HG02852 (cell line): ENCODE measurements around the gene PPP1R1C.
"Not testable (repeated sequence)": the region's sequence is repeated elsewhere in the genome, so short reads cannot be mapped to it uniquely, and the experiment has no call there.

Source experiments
- ATAC-seq: cut with Tn5 transposase; IDR thresholded peaks from one replicate; pipeline ENCODE4 v1.9.1; 2021; ENCODE audit warnings: mild to moderate bottlenecking, moderate library complexity; ENCODE audit not compliant: unreplicated experiment

The PPP1R1C gene, protein sequence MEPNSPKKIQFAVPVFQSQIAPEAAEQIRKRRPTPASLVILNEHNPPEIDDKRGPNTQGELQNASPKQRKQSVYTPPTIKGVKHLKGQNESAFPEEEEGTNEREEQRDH

DNA sequence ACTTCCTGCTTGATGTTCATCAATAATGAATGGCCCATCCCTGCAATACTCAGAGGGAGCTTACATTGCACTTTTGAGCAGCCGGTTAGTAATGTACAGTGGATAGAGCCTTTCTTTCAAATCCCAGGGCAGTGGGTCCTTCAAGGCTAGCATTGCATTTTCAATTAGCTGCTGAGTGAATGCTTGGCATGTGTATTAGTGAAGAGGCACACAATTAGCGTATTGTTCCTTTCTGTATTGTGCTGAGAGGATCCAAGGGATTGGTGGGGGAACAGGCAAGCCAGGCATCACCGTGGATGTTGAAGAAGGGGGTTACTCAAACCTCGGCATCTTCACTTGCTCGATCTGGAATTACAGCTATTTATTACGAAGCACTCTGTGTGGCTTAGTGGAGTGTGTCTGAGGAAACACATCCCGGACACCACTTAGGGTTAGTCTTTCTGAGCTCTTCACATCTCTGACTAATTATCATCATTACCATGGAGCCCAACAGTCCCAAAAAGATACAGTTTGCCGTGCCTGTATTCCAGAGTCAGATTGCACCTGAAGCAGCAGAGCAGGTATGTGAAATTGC lies at the start of gene PPP1R1C:
TSS of gene PPP1R1C (plus strand) at position 222 of the 574 bp plus-strand sequence. CDS start at position 480, 258 bp downstream.
- no peak for ATAC-seq

DNA sequence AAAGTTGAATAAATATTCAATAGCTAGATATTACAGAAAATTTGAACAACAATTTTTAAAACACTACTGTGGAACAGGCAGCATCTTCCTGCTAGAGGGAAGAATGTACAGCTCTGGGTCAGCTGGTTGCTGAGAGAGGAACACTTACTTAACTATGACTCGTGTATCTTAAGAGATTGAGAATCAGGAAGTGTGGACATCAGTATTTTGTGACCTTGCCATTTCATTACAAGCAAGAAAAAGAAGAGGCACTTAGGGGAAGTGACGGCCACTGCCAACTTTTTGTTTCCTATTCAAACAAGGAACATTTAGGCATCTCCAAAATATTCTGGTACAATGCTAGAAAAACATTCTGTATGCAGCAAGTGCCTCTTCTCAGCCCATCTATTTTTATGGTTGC lies 48.2 kb upstream of the PPP1R1C start:
- ATAC-seq, result no peak

DNA sequence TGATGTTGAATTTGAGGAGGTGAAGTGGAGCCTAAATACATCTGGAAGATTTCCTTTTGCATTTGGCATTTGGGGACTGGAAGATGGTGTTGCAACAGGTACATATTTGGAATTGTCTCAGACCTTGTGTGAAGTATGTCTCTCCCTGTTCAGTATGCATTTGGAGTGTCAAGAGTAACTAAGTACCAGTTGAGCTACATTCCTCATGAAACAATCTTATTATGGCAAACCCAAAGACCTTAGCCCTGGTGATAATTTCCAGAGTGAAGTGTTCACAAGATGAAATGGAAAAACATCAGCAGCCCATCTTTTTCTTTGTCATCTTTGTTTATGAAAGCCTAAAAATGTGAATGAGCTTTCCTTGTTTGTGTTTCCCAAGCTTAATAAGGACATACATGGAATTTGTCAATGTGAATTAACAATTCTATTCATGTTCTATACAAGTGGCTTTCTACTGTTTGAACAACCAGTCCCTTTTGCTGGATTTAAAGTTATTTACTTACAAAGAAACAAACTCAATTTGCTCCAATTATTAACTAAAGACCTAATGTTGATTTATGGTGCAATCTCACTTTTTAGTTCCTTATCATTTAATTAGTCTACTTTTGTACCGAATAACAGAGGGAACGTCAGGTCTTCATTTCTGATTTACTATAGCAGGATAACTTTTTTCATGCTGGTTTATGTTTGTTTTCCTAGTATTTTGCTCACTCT lies 42.1 kb upstream of the PPP1R1C start:
- ATAC-seq, result no peak

DNA sequence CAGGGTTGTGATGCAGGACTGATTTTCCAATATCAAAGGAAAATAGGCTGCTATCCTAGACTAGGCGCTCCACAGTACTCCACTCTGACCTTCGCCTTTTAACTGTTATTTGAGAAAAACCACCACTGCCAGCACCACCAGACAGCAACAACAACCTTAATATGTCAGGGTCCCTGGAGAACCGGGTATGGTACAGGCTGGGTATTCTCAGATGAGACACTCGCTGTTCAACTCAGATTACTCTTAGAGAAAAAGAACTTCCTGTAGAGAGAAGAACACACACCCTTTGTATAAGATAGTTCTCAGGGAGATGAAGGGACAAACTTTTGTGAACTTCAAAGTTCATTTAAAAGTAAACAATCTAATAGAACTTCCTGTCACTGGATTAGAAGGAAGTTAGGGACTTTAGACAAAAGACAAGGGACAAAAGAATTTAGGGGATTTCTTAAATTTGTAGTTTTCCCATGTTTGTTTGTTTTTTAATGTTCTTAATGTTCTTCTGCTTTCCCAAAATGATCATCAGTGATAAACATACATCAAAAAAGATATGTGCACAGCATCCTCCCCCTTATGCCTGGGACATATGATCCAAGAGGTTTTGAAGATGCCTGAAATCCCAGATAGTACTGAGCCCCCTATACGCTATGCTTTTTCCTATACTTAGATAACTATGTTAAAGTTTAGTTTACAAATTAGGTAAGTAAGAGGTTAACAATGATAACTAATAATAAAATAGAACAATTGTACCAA lies 41.3 kb upstream of the PPP1R1C start:
- ATAC-seq, result no peak

DNA sequence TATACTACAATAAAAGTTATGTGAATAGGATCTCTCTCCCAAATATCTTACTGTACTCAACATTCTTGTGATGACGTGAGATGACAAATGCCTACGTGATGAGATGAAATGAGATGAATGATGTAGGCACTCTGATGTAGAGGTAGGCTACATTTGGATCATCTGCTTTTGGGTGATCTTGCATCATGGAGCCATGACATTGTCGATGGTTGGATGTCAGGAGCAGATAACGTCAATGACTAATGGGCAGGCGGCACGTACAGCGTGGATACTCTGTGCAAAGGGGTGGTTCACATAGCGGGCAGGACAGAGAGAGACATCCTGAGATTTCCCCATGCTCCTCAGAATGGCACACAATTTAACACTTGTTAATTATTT lies 40.8 kb upstream of the PPP1R1C start:
- no peak for ATAC-seq

DNA sequence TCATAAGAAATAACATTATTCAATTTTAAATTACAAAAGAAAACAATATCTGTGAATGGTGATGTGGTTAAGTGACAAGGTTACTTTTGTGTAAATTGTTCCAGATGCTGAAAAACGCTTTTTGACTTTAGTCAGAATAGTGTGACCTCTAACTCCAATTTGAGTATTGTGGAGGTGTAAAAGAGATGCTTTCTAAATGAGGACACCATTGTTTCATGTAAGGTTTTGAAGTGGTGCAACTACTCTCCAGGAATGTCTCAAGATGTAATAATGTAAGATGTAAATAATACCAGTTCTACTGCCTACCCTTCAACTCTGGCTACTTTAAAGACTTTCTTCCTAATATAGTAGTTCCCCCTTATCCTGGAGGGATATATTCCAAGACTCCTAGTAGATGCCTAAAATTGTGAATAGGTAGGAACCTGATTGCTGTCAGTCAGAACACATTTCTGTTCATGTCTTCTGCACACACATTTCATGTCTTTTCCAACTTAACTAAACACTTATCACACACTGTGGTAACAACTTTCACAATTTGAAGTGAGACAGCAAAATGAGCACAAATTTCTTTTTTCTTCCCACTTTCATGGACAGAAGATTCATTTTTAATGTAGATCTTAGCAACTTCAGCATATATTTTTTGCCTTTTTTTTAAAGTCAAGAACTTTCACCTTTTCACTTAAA lies 39.1 kb upstream of the PPP1R1C start:
- no peak for ATAC-seq

DNA sequence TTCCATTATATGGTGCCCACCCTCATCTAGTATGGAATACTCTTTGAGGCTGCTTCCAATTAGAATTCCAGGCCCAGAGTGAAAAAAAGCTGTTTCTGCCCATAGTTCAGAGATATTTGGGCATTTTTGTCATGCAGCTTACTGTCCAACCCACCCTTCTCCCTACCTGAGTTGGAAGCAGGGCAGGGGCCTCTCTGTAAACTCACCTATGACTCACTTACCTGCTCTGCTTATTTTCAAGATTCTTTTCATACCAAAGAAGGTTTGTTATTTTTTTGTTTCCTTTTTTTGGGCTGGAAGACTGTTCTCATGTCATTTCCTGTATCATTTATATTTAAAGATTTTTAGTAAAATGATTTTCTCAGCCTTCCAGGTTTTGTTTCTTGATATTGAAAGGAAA lies 38.4 kb upstream of the PPP1R1C start:
- no peak for ATAC-seq

DNA sequence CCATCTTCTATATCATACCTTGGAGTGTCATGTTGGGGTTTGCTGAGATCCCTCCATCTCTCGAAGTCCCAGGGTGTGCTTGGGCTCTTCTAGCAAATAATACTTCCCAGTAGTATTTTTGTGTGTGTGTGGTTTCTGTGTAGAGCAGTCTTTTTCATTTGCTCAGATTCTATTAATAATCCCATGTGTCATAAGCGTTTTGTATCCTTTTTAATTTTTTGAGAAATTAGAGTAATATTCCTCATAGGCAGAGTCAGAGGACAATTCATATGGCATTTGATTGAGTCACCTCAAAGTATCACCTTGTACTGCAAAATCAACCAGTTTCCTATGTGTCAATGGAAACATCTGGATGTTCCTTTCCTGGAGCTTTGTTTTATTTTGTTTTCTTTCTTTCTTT lies 37.4 kb upstream of the PPP1R1C start:
- no peak for ATAC-seq

DNA sequence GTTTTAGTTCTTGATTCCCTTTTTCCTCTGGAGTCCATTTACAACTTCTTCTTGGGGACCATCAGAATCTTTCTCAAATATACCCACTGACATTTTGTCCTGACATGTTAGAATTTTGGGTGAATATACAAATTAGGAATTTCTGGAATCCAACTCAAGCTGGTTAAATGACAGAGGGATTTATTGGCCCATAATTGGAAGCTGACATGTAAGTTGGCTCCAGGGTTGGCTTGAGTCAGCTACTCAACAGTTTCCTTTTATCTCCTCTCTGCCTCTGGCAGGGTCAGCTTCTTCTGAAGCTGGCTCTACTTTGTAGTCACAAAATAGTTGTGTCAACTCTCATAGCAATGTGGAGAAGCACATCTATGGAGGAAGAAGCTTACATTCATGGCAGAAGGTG lies 36.6 kb upstream of the PPP1R1C start:
- ATAC-seq, result no peak

DNA sequence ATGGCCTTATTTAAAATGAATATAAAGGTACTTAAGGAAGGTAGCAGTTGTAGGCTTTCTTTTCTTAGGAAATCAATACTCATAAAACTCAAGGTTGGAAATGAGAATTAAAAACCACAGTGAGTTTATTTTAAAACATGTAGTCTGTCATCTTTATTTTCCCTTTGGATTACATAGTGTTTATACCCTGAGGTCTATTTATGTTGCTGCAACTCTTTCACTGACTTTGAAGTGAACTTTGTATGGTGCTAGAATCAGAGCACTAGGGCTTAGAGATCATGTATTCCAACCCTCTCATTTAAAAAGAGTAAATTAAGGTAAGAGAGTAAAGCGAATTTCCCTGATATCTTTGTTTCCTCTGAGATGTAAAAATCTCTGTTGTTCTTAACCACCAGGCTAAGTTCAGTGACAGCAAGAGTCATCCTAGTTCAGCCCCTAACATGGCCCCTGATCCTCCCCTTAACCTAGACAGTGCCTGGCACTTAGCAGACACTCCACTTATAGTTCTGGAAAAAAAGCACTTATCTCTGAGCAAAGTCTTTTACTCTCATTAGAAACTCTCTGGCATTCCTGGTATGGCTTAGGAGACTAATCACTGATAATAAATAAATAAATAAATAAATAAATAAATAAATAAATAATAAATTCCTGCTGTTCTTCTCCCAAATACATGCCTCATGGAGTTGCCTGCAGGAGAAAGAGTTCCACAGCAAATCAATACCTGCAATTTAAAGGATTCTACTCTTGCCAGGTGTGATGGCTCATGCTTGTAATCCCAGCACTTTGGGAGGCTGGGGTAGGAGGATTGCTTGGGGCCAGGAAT lies 33.0 kb upstream of the PPP1R1C start:
- no peak for ATAC-seq

DNA sequence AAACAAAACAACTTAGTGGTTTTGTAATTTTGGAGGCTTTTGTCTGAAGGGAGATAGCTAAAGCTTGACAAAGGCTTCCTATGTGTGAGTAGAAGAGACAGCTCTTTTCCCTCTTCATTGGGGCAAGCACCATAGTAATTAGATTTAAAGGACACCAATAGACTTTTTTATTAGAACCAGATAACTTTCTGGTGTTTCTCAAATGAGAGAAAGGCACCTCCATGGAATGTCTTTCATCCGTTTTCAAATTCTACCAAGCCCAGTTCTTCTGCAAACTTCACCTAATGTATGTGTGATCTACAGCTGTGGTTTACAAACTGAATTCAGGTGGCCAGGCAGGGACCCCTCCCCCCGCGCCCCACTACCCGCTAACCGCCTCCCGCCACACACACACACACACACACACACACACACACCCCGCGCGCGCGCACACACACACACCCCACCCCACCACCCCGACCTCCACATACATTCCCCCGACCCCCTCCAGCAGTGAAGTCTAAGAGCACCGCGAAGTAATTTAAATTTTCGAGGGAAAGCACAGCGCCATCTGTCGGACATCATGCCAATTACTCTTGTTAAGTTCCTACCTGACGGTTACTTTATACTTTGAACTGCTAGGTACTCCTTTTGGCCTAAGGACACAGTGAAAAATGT lies 31.6 kb upstream of the PPP1R1C start:
- peak; percentile 83 for ATAC-seq

DNA sequence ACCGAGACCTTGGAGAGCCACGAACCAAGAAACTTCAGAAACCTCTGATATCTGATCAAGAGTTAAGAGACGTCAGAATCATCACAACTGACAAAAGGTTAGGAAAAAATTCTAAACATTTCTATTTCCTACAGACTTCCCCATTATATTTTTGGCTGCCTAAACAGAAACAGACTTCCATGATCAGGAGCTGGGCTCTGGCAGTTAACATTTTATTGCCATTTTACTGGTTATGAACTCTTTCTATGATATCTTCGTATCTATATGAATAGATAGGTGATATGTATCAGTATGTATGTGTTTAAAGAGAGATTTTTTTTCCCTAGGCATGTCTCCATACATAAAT lies 31.1 kb upstream of the PPP1R1C start:
- no peak for ATAC-seq

DNA sequence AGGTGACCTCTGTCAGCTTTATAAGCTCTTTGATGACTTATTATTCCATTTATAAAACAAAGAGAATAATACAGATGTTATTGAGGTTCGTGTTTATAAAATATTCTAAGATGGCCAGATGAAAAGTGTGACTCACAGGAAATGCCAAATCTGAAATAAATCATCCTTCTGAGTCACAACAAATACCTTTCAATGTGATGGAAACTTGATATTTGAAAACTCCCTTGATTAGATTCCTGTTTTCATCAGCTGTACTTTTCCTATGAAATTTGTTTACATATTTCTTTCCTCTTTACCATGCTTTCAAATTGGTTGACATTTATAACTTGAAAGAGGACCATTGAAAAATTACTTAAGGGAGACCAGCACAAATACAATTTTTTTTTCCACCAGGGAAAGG lies 30.6 kb upstream of the PPP1R1C start:
- ATAC-seq, result no peak

DNA sequence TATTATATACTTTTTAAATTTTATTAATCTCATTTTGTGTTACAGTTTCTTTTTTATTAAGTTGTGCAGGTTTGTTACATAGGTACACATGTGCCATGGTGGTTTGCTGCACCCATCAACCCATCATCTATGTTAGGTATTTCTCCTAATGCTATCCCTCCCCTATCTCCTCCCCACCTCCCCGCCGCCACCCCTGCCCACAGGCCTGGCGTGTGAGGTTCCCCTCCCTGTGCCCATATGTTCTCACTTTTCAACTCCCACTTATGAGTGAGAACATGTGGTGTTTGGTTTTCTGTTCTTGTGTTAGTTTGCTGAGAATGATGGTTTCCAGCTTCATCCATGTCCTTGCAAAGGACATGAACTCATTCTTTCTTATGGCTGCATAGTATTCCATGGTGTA lies 29.8 kb upstream of the PPP1R1C start:
- ATAC-seq, result not testable (repeated sequence)

DNA sequence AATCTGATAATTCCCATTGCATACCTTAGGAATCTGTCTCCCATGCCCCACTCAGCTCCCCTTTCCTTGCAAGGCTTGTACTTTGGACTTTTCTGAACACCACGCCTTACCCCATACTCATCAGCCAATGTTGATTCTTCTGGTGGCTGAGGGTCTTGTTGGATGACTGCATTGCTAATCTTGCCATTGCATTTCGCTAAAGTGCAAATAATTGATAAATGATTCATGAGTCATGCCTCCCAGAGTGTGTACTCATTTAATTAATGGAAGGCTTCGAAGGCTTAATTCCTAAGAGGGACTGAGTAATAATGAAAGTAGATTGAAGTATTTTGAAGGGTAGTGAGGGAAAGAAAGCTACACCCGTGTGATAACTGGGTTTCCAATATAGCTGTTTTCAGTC lies 28.0 kb upstream of the PPP1R1C start:
- no peak for ATAC-seq

DNA sequence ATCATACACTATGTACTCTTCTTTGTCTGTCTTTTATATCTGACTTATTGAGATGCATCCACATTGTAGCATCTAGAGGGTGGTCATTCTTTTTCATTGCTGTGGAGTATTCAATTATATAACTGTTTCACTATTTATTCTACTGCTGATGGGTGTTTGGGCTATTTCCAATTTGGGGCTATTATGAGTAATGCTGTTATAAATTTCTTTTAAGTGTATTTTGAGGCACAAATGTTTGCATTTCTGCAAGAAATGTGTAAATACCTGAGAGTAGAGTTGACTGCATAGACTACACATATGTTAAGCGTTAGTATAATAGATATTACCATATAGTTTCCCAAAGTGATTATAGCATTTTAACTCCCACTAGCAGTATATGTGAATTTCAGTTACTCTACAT lies 26.9 kb upstream of the PPP1R1C start:
- no peak for ATAC-seq

DNA sequence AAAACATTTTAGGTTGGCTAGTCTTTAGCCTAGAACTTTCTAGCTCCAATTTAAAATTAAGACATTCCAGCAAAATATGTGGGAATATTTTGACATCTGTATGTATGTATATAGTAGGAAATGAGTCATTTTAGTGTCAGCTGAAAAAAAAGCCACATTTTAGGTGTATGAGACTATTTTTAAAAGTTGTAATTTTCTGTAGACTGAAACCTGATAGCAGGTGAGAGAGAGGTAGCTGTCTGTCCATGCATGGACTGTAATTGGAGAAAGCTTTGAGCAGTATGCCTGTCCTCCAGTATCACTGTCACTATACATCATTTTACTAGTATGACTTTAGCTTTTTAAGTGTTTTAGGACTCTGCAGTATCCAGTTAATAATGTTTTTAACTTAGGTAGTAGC lies 26.1 kb upstream of the PPP1R1C start:
- no peak for ATAC-seq

DNA sequence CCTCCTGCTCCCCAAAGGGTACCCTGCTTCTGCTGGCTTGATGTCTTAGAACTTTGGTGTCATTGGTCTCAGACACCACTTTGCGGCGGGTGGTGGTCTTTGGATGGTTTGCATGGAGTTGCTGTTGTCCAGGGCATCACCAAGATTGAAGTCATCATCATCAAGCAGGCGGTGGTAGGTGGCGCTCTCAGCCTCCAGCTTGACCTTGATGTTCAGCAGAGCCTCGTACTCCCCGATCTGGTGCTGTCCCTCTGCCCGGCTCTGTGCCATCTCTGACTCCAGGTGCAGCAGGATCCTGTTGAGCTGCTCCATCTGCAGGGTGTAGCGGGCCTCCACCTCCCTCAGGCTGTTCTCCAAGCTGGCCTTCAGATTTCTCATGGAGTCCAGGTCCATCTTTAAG lies 24.5 kb upstream of the PPP1R1C start:
- ATAC-seq, result not testable (repeated sequence)

DNA sequence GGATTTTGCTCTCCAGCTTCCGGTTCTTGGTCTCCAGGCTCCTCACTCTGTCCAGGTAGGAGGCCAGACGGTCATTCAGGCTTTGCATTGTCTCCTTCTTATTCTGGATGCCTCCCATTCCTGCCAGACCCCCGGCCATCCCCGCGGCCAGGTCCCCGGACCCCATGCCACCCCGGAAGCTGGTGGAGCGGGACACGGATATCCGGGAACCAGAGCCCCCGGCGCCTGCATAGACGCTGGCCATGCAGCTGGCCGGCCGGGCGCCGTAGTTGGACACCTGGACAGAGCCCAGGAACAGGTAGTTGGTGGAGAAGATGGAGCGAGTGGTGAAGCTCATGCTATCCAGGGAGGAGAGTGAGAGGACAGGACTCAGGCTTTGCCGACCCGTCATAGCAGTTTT lies 23.5 kb upstream of the PPP1R1C start:
- no peak for ATAC-seq

DNA sequence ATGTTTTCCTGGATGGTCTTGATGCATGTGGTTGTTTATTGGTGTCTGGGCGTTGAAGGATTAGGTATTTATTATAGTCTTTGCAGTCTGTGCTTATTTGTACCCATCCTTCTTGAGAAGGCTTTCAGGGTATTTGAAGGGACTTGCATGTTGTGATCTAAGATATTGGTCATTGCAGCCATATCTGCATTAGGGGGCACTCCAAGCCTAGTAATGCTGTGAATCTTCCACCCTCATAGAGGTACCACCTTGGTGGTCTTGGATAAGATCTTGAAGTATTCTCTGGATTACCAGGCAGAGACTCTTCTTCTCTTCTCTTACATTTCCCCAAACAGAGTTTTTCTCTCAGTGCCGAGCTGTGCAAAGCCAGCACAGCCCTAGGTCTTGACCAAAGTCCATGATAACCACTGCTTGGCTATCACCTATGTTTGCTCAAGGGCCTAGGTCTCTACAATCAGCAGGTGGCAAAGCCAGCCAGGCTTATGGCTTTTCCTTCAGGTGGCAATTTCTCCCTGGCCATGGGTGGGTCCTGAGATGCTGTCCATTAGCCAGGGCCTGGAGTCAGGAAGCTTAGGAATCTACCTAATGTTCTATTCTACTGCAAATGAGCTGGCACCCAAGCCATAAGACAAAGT lies 15.4 kb upstream of the PPP1R1C start:
- no peak for ATAC-seq
